ENCODE results near the gene LIN52.

Gene LIN52

GRCh38 chr14:74220991-74221390, 136.2 kb downstream of the LIN52 start:
- no peak for TF ChIP-seq CTCF (IDR thresholded peaks at IDR 0.05)

GRCh38 chr14:74221741-74222140, 137.0 kb downstream of the LIN52 start:
- TF ChIP-seq CTCF (IDR thresholded peaks at IDR 0.05), result no peak

- no peak for TF ChIP-seq CTCF (IDR thresholded peaks at IDR 0.05)
Measured at GRCh38 chr14:74223016-74223415, 138.3 kb downstream of the LIN52 start.

- TF ChIP-seq CTCF (IDR thresholded peaks at IDR 0.05), result no peak
Measured at GRCh38 chr14:74231784-74232183, 147.0 kb downstream of the LIN52 start.

- TF ChIP-seq CTCF (IDR thresholded peaks at IDR 0.05), result no peak
Measured at GRCh38 chr14:74235017-74235416, 150.3 kb downstream of the LIN52 start.

GRCh38 chr14:74237441-74237840, 152.7 kb downstream of the LIN52 start:
- no peak for TF ChIP-seq CTCF (IDR thresholded peaks at IDR 0.05)

- no peak for TF ChIP-seq CTCF (IDR thresholded peaks at IDR 0.05)
Measured at GRCh38 chr14:74238974-74239847, 154.5 kb downstream of the LIN52 start, which contains the start of gene VSX2. Gene VSX2 (plus strand): TSS chr14:74239449. CDS start chr14:74239562, 113 bp downstream.

All from LNCAP (cell line).